ENCODE measurements around the gene MACC1.
A peak's percentile ranks its signal among the peaks of the same experiment; 100 is the strongest.
"Not testable (repeated sequence)": the region's sequence is repeated elsewhere in the genome, so short reads cannot be mapped to it uniquely, and the experiment has no call there.

Gene MACC1

GRCh38 chr7:20133803-20134202 lies 83.4 kb downstream of the MACC1 start:
- no peaks in the 10 kb centered on the region for H3K27me3 ChIP-seq (ENCODE audit: control insufficient read depth, insufficient read depth, low read length)
- no peak overlapping the region for H3K4me3 ChIP-seq (ENCODE audit: low read depth, low read length)
- H3K9ac ChIP-seq (ENCODE audit: low read depth, low read length) = no peak overlapping the region
- no peaks in the 10 kb centered on the region for H3K9me3 ChIP-seq (ENCODE audit: control insufficient read depth, insufficient read depth, low read length)
- peaks cover 18% of the 10 kb centered on the region for H3K4me1 ChIP-seq (ENCODE audit: control insufficient read depth, insufficient read depth, low read length)
- no peaks in the 10 kb centered on the region for H3K36me3 ChIP-seq (ENCODE audit: control insufficient read depth, insufficient read depth, low read length)

GRCh38 chr7:20132585-20132984 lies 84.6 kb downstream of the MACC1 start:
- Histone ChIP-seq H3K9me3 (ENCODE audit: control insufficient read depth, insufficient read depth, low read length) (no peaks in the 10 kb centered on the region), H3K36me3 (ENCODE audit: control insufficient read depth, insufficient read depth, low read length) (no peaks in the 10 kb centered on the region)

GRCh38 chr7:20131776-20132175 lies 85.4 kb downstream of the MACC1 start:
- no peak overlapping the region for H3K9ac ChIP-seq (ENCODE audit: low read depth, low read length)
- no peaks in the 10 kb centered on the region for H3K27me3 ChIP-seq (ENCODE audit: control insufficient read depth, insufficient read depth, low read length)

More at GRCh38 chr7:20132585-20132984, 84.6 kb downstream of the MACC1 start:
- H3K4me3 ChIP-seq (ENCODE audit: low read depth, low read length) = no peak overlapping the region
- H3K27me3 ChIP-seq (ENCODE audit: control insufficient read depth, insufficient read depth, low read length) = no peaks in the 10 kb centered on the region
- no peak overlapping the region for H3K9ac ChIP-seq (ENCODE audit: low read depth, low read length)
- H3K4me1 ChIP-seq (ENCODE audit: control insufficient read depth, insufficient read depth, low read length) = peaks cover 29% of the 10 kb centered on the region

GRCh38 chr7:20129920-20130319 lies 87.3 kb downstream of the MACC1 start:
- Histone ChIP-seq H3K36me3 (ENCODE audit: control insufficient read depth, insufficient read depth, low read length) (no peaks in the 10 kb centered on the region), H3K4me3 (ENCODE audit: low read depth, low read length) (no peak overlapping the region), H3K4me1 (ENCODE audit: control insufficient read depth, insufficient read depth, low read length) (peaks cover 42% of the 10 kb centered on the region), H3K9ac (ENCODE audit: low read depth, low read length) (no peak overlapping the region), H3K27me3 (ENCODE audit: control insufficient read depth, insufficient read depth, low read length) (no peaks in the 10 kb centered on the region), H3K9me3 (ENCODE audit: control insufficient read depth, insufficient read depth, low read length) (no peaks in the 10 kb centered on the region)

More at GRCh38 chr7:20131776-20132175, 85.4 kb downstream of the MACC1 start:
- peaks cover 37% of the 10 kb centered on the region for H3K4me1 ChIP-seq (ENCODE audit: control insufficient read depth, insufficient read depth, low read length)
- no peaks in the 10 kb centered on the region for H3K36me3 ChIP-seq (ENCODE audit: control insufficient read depth, insufficient read depth, low read length)
- H3K4me3 ChIP-seq (ENCODE audit: low read depth, low read length) = no peak overlapping the region
- no peaks in the 10 kb centered on the region for H3K9me3 ChIP-seq (ENCODE audit: control insufficient read depth, insufficient read depth, low read length)

GRCh38 chr7:20128001-20128400 lies 89.2 kb downstream of the MACC1 start:
- H3K4me1 ChIP-seq (ENCODE audit: control insufficient read depth, insufficient read depth, low read length) = peaks cover 42% of the 10 kb centered on the region
- no peaks in the 10 kb centered on the region for H3K36me3 ChIP-seq (ENCODE audit: control insufficient read depth, insufficient read depth, low read length)
- H3K4me3 ChIP-seq (ENCODE audit: low read depth, low read length) = no peak overlapping the region
- no peaks in the 10 kb centered on the region for H3K27me3 ChIP-seq (ENCODE audit: control insufficient read depth, insufficient read depth, low read length)
- peak overlapping the region; percentile 50 for H3K9ac ChIP-seq (ENCODE audit: low read depth, low read length)
- no peaks in the 10 kb centered on the region for H3K9me3 ChIP-seq (ENCODE audit: control insufficient read depth, insufficient read depth, low read length)

- Histone ChIP-seq H3K4me3 (ENCODE audit: low read depth, low read length) (peak overlapping the region; percentile 42), H3K9ac (ENCODE audit: low read depth, low read length) (peak overlapping the region; percentile 55), H3K4me1 (ENCODE audit: control insufficient read depth, insufficient read depth, low read length) (peaks cover 42% of the 10 kb centered on the region)
- H3K36me3 ChIP-seq (ENCODE audit: control insufficient read depth, insufficient read depth, low read length); H3K27me3 ChIP-seq (ENCODE audit: control insufficient read depth, insufficient read depth, low read length); H3K9me3 ChIP-seq (ENCODE audit: control insufficient read depth, insufficient read depth, low read length): not testable (repeated sequence)
Measured at GRCh38 chr7:20126060-20126459, 91.1 kb downstream of the MACC1 start.

GRCh38 chr7:20124087-20124486 lies 93.1 kb downstream of the MACC1 start:
- Histone ChIP-seq H3K9ac (ENCODE audit: low read depth, low read length) (peak overlapping the region; percentile 93), H3K4me1 (ENCODE audit: control insufficient read depth, insufficient read depth, low read length) (peaks cover 40% of the 10 kb centered on the region), H3K4me3 (ENCODE audit: low read depth, low read length) (peak overlapping the region; percentile 91)

GRCh38 chr7:20122653-20123316 lies 94.4 kb downstream of the MACC1 start:
- not testable (repeated sequence) for H3K27me3 ChIP-seq (ENCODE audit: control insufficient read depth, insufficient read depth, low read length); H3K9me3 ChIP-seq (ENCODE audit: control insufficient read depth, insufficient read depth, low read length); H3K36me3 ChIP-seq (ENCODE audit: control insufficient read depth, insufficient read depth, low read length)
- Histone ChIP-seq H3K9ac (ENCODE audit: low read depth, low read length) (peak overlapping the region; percentile 95), H3K4me3 (ENCODE audit: low read depth, low read length) (peak overlapping the region; percentile 91), H3K4me1 (ENCODE audit: control insufficient read depth, insufficient read depth, low read length) (peaks cover 28% of the 10 kb centered on the region)

More at GRCh38 chr7:20124087-20124486, 93.1 kb downstream of the MACC1 start:
- not testable (repeated sequence) for H3K27me3 ChIP-seq (ENCODE audit: control insufficient read depth, insufficient read depth, low read length); H3K9me3 ChIP-seq (ENCODE audit: control insufficient read depth, insufficient read depth, low read length); H3K36me3 ChIP-seq (ENCODE audit: control insufficient read depth, insufficient read depth, low read length)

GRCh38 chr7:20122073-20122472 lies 95.1 kb downstream of the MACC1 start:
- no peaks in the 10 kb centered on the region for H3K36me3 ChIP-seq (ENCODE audit: control insufficient read depth, insufficient read depth, low read length)
- H3K4me1 ChIP-seq (ENCODE audit: control insufficient read depth, insufficient read depth, low read length) = peaks cover 21% of the 10 kb centered on the region
- no peaks in the 10 kb centered on the region for H3K9me3 ChIP-seq (ENCODE audit: control insufficient read depth, insufficient read depth, low read length)
- H3K4me3 ChIP-seq (ENCODE audit: low read depth, low read length) = peak overlapping the region; percentile 91
- H3K27me3 ChIP-seq (ENCODE audit: control insufficient read depth, insufficient read depth, low read length) = no peaks in the 10 kb centered on the region
- H3K9ac ChIP-seq (ENCODE audit: low read depth, low read length) = peak overlapping the region; percentile 95

GRCh38 chr7:20121404-20121803 lies 95.8 kb downstream of the MACC1 start:
- peak overlapping the region; percentile 91 for H3K4me3 ChIP-seq (ENCODE audit: low read depth, low read length)
- H3K36me3 ChIP-seq (ENCODE audit: control insufficient read depth, insufficient read depth, low read length) = no peaks in the 10 kb centered on the region
- no peaks in the 10 kb centered on the region for H3K9me3 ChIP-seq (ENCODE audit: control insufficient read depth, insufficient read depth, low read length)
- H3K27me3 ChIP-seq (ENCODE audit: control insufficient read depth, insufficient read depth, low read length) = no peaks in the 10 kb centered on the region
- peak overlapping the region; percentile 95 for H3K9ac ChIP-seq (ENCODE audit: low read depth, low read length)
- H3K4me1 ChIP-seq (ENCODE audit: control insufficient read depth, insufficient read depth, low read length) = peaks cover 17% of the 10 kb centered on the region

GRCh38 chr7:20120611-20121168 lies 96.5 kb downstream of the MACC1 start:
- Histone ChIP-seq H3K4me3 (ENCODE audit: low read depth, low read length) (peak overlapping the region; percentile 91), H3K4me1 (ENCODE audit: control insufficient read depth, insufficient read depth, low read length) (peaks cover 18% of the 10 kb centered on the region), H3K9ac (ENCODE audit: low read depth, low read length) (peak overlapping the region; percentile 95)
- H3K27me3 ChIP-seq (ENCODE audit: control insufficient read depth, insufficient read depth, low read length); H3K36me3 ChIP-seq (ENCODE audit: control insufficient read depth, insufficient read depth, low read length); H3K9me3 ChIP-seq (ENCODE audit: control insufficient read depth, insufficient read depth, low read length): not testable (repeated sequence)

- Histone ChIP-seq H3K36me3 (ENCODE audit: control insufficient read depth, insufficient read depth, low read length) (no peaks in the 10 kb centered on the region), H3K4me1 (ENCODE audit: control insufficient read depth, insufficient read depth, low read length) (peaks cover 40% of the 10 kb centered on the region), H3K9ac (ENCODE audit: low read depth, low read length) (no peak overlapping the region), H3K4me3 (ENCODE audit: low read depth, low read length) (no peak overlapping the region), H3K9me3 (ENCODE audit: control insufficient read depth, insufficient read depth, low read length) (no peaks in the 10 kb centered on the region), H3K27me3 (ENCODE audit: control insufficient read depth, insufficient read depth, low read length) (no peaks in the 10 kb centered on the region)
Measured at GRCh38 chr7:20116869-20117268, 100.3 kb downstream of the MACC1 start.
